GM23248 (cell line): ENCODE results near the gene FGFR2. TPM values are rescaled to one million over a fixed set of nuclear protein-coding genes. Genes with fewer than 3 reads are reported as not detected.

Experiments
- DNase-seq: peaks from one replicate; pipeline ENCODE4 v3.0.0-alpha.2; 2015
- H2AFZ ChIP-seq: fragments of 200-600 bp; sonication (generic); 2 replicates; pipeline ENCODE4 v1.6.1; 2016; ENCODE audit warnings: antibody characterized with exemption
- H3F3A ChIP-seq: fragments of 200-600 bp; sonication (generic); 2 replicates; pipeline ENCODE4 v1.6.1; 2016; ENCODE audit warnings: mild to moderate bottlenecking, antibody characterized with exemption, mixed run types; ENCODE audit not compliant: insufficient read depth
- H3K27ac ChIP-seq: fragments of 200-600 bp; sonication (generic); 2 replicates; pipeline ENCODE4 v1.5.1; 2016; ENCODE audit warnings: mild to moderate bottlenecking
- H3K27me3 ChIP-seq: fragments of 200-600 bp; sonication (generic); replicated peaks from 2 replicates; pipeline ENCODE4 v1.6.1; 2016; ENCODE audit warnings: mild to moderate bottlenecking; ENCODE audit not compliant: insufficient read depth
- H3K36me3 ChIP-seq: fragments of 200-600 bp; sonication (generic); 2 replicates; pipeline ENCODE4 v1.6.1; 2016; ENCODE audit warnings: low read depth, mild to moderate bottlenecking
- H3K4me1 ChIP-seq: fragments of 200-600 bp; sonication (generic); 2 replicates; pipeline ENCODE4 v1.6.1; 2016; ENCODE audit warnings: mild to moderate bottlenecking; ENCODE audit not compliant: insufficient read depth
- H3K4me2 ChIP-seq: fragments of 200-600 bp; sonication (generic); one replicate; pipeline ENCODE4 v1.6.1; 2016; ENCODE audit warnings: mild to moderate bottlenecking; ENCODE audit not compliant: unreplicated experiment
- H3K4me3 ChIP-seq: fragments of 200-600 bp; sonication (generic); 2 replicates; pipeline ENCODE4 v1.5.1; 2016; ENCODE audit warnings: mild to moderate bottlenecking
- H3K79me2 ChIP-seq: fragments of 200-600 bp; sonication (generic); 2 replicates; pipeline ENCODE4 v1.6.1; 2016; ENCODE audit warnings: mild to moderate bottlenecking; ENCODE audit not compliant: insufficient read depth
- H3K9ac ChIP-seq: fragments of 200-600 bp; sonication (generic); 2 replicates; pipeline ENCODE4 v1.6.1; 2016; ENCODE audit warnings: mild to moderate bottlenecking
- H3K9me2 ChIP-seq: fragments of 200-600 bp; sonication (generic); 2 replicates; pipeline ENCODE4 v1.6.1; 2016; ENCODE audit warnings: mixed run types, mild to moderate bottlenecking, moderate library complexity; ENCODE audit not compliant: insufficient read depth
- H3K9me3 ChIP-seq: fragments of 200-600 bp; sonication (generic); one replicate; pipeline ENCODE4 v1.6.1; 2017; ENCODE audit warnings: low read depth
- H4K20me1 ChIP-seq: fragments of 200-600 bp; sonication (generic); 2 replicates; pipeline ENCODE4 v1.6.0; 2016; ENCODE audit not compliant: insufficient read depth
- EZH2 ChIP-seq: fragments of 200-600 bp; sonication (generic); IDR thresholded peaks from 2 replicates; pipeline ENCODE4 v1.6.1; 2018; ENCODE audit warnings: antibody characterized with exemption, mild to moderate bottlenecking; ENCODE audit not compliant: insufficient read depth, poor library complexity, severe bottlenecking
- EZH2phosphoT487 ChIP-seq: fragments of 200-600 bp; sonication (generic); IDR thresholded peaks from 2 replicates; pipeline ENCODE4 v1.6.1; 2018; ENCODE audit warnings: antibody characterized with exemption, moderate library complexity, mild to moderate bottlenecking, low read depth; ENCODE audit not compliant: insufficient read depth
- WGBS, 2 experiments: methylation state at CpG; one replicate each; pipeline ENCODE4 v1.1.6; 2015 to 2017; ENCODE audit warnings: low lambda C conversion rate in 2 of 2, low coverage in 1 of 2; ENCODE audit errors: missing lambda C conversion rate in 2 of 2; 5-methylcytosine and 5-hydroxymethylcytosine counted together
- in situ Hi-C: fragments of 300-500 bp; cut with MboI; formaldehyde crosslinking; loops from 2 replicates; pipeline ENCODE4 v1.15.0; 2020
- polyA plus RNA-seq: library from polyadenylated mRNA; unstranded; fragments of >200 nt; fragmentation: Nextera tagmentation; extraction: Ambion mirVana; gene quantifications from 2 replicates; pipeline ENCODE4 v1.2.1, GENCODE V29; 2016
- total RNA-seq: library from RNA; depleted of rRNA; stranded (reverse); fragments of >200 nt; shearing (Covaris generic); gene quantifications from 2 replicates; pipeline ENCODE4 v1.2.3, GENCODE V29; 2014

Gene FGFR2
- total and polyA plus RNA-seq, 2 experiments from 2014 or later: 0.15 TPM; not detected in 1

GRCh38 chr10:121616291-121616690 is 18.0 kb upstream of the FGFR2 start:
- WGBS, 2 experiments: 66% methylated on average over 11 of the region's 11 CpGs
- Histone ChIP-seq H3K79me2 (no peaks in the 10 kb centered on the region), H3K4me3 (no peak overlapping the region), H2AFZ (no peak overlapping the region), H3K36me3 (no peaks in the 10 kb centered on the region), H3K9me2 (no peaks in the 10 kb centered on the region), H3K4me1 (no peaks in the 10 kb centered on the region), H3K4me2 (no peak overlapping the region), H3K27ac (no peak overlapping the region), H3K9me3 (no peaks in the 10 kb centered on the region), H3F3A (no peaks in the 10 kb centered on the region), H3K27me3 (no peaks in the 10 kb centered on the region), H4K20me1 (no peaks in the 10 kb centered on the region), H3K9ac (no peak overlapping the region)
- TF ChIP-seq EZH2phosphoT487 (no peak), EZH2 (no peak)
- DNase-seq: no peak
- in situ Hi-C loops: no loop called here

DNA sequence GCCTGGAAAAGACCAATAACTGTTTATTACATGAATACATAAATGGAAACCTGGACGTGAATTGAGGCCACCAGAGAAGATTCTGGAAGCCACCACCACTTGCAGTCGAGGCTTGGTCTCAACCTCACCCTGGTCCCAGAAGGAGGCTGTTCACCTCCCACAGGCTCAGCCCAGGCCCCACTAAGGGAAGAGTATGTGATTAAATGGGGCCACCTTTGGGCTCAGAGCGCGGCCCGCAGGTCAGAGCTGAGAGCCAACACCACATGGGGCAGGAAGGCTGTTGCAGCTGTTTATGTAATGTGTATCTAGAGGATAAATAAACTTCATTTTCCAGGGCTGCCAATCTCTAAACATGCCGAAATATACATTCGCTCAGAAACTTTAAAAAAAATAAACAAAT is 17.6 kb upstream of the FGFR2 start:
- in situ Hi-C loops: no loop called here
- no peak overlapping the region for H3K9ac ChIP-seq
- H3K9me3 ChIP-seq: no peaks in the 10 kb centered on the region
- no peaks in the 10 kb centered on the region for H3F3A ChIP-seq
- no peaks in the 10 kb centered on the region for H3K9me2 ChIP-seq
- H3K27me3 ChIP-seq: no peaks in the 10 kb centered on the region
- DNase-seq: no peak
- H3K79me2 ChIP-seq: no peaks in the 10 kb centered on the region
- WGBS, 2 experiments: 75 to 85% methylated on average over 7 of the region's 7 CpGs
- H3K36me3 ChIP-seq: no peaks in the 10 kb centered on the region
- no peaks in the 10 kb centered on the region for H3K4me1 ChIP-seq
- no peak overlapping the region for H3K27ac ChIP-seq
- no peak overlapping the region for H3K4me3 ChIP-seq
- no peak for TF ChIP-seq EZH2
- no peak for TF ChIP-seq EZH2phosphoT487
- H4K20me1 ChIP-seq: no peaks in the 10 kb centered on the region
- no peak overlapping the region for H3K4me2 ChIP-seq
- H2AFZ ChIP-seq: no peak overlapping the region

DNA sequence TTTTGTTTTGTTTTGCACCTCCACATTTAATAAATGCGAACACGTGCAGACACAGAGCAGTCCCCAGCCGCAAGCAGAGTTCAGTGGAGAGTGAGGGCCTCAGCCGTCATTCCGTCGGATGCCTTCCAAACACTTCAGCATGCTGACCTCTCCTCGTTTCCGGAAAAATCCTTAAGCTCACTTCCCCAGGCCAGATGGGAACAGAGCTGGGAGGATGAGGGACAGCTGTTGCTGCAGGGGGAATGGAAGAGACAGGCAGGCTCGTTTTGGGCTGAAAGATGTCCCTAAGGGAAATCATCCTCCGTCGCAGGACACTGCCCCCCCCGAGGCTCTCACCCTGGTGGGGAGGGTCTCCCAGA is 17.2 kb upstream of the FGFR2 start:
- DNase-seq: no peak
- H3K4me1 ChIP-seq: no peaks in the 10 kb centered on the region
- H3K4me3 ChIP-seq: no peak overlapping the region
- H3F3A ChIP-seq: no peaks in the 10 kb centered on the region
- in situ Hi-C loops: no loop called here
- H2AFZ ChIP-seq: no peak overlapping the region
- TF ChIP-seq EZH2phosphoT487 (no peak), EZH2 (no peak)
- no peaks in the 10 kb centered on the region for H3K9me3 ChIP-seq
- no peak overlapping the region for H3K27ac ChIP-seq
- H3K9me2 ChIP-seq: no peaks in the 10 kb centered on the region
- H3K36me3 ChIP-seq: no peaks in the 10 kb centered on the region
- no peaks in the 10 kb centered on the region for H3K27me3 ChIP-seq
- 40 to 48% methylated on average over 12 of the region's 12 CpGs for WGBS, 2 experiments
- no peaks in the 10 kb centered on the region for H4K20me1 ChIP-seq
- H3K9ac ChIP-seq: no peak overlapping the region
- H3K79me2 ChIP-seq: no peaks in the 10 kb centered on the region
- no peak overlapping the region for H3K4me2 ChIP-seq

GRCh38 chr10:121614613-121615434 is 16.6 kb upstream of the FGFR2 start:
- H3K4me1 ChIP-seq: no peaks in the 10 kb centered on the region
- H3K4me2 ChIP-seq: no peak overlapping the region
- H3K27ac ChIP-seq: no peak overlapping the region
- TF ChIP-seq EZH2phosphoT487: no peak
- TF ChIP-seq EZH2: no peak
- DNase-seq: no peak
- H3K9me2 ChIP-seq: no peaks in the 10 kb centered on the region
- no peaks in the 10 kb centered on the region for H3K36me3 ChIP-seq
- H3K27me3 ChIP-seq: no peaks in the 10 kb centered on the region
- no peaks in the 10 kb centered on the region for H3K79me2 ChIP-seq
- no peak overlapping the region for H2AFZ ChIP-seq
- 65 to 69% methylated on average over 8 to 9 of the region's 9 CpGs for WGBS, 2 experiments
- H3K4me3 ChIP-seq: no peak overlapping the region
- H3K9ac ChIP-seq: no peak overlapping the region
- no peaks in the 10 kb centered on the region for H3K9me3 ChIP-seq
- no peaks in the 10 kb centered on the region for H3F3A ChIP-seq
- in situ Hi-C loops: no loop called here
- no peaks in the 10 kb centered on the region for H4K20me1 ChIP-seq
